OCI-LY3 (cell line): ENCODE results near the gene TNFRSF4.
A peak's percentile ranks its signal among the peaks of the same experiment; 100 is the strongest.

ENCODE experiments used
- H2AFZ ChIP-seq: fragments of 200-600, 300-600 bp; shearing (Covaris generic); 2 replicates; pipeline ENCODE4 v1.6.0; 2014; ENCODE audit warnings: antibody characterized with exemption, low read depth, low read length
- H3K27ac ChIP-seq: fragments of 200-600, 300-600 bp; sonication (generic); 2 replicates; pipeline ENCODE4 v1.5.1; 2014; ENCODE audit warnings: mild to moderate bottlenecking, low read length, moderate library complexity, mixed read lengths
- H3K27me3 ChIP-seq: fragments of 200-600, 300-600 bp; sonication (generic); 2 replicates; pipeline ENCODE4 v1.6.1; 2014; ENCODE audit warnings: low read depth, low read length, mixed read lengths
- H3K36me3 ChIP-seq: fragments of 200-600, 300-600 bp; sonication (generic); replicated peaks from 2 replicates; pipeline ENCODE3; 2014; ENCODE audit warnings: low read depth, low read length, mixed read lengths
- H3K4me1 ChIP-seq: fragments of 300-600, 200-600 bp; sonication (generic); 2 replicates; pipeline ENCODE4 v1.6.1; 2014; ENCODE audit warnings: low read length, mixed read lengths
- H3K4me2 ChIP-seq: fragments of 200-600, 300-600 bp; sonication (generic); 2 replicates; pipeline ENCODE4 v1.6.1; 2014; ENCODE audit warnings: low read length, mixed read lengths
- H3K4me3 ChIP-seq: fragments of 300-600, 200-600 bp; sonication (generic); 2 replicates; pipeline ENCODE4 v1.5.1; 2014; ENCODE audit warnings: antibody characterized with exemption, mild to moderate bottlenecking, low read length, moderate library complexity
- H3K79me2 ChIP-seq: fragments of 300-600, 200-600 bp; shearing (Covaris generic); 2 replicates; pipeline ENCODE4 v1.6.1; 2014; ENCODE audit warnings: mild to moderate bottlenecking, low read length, mixed read lengths
- H3K9ac ChIP-seq: fragments of 300-600, 200-600 bp; shearing (Covaris generic); 2 replicates; pipeline ENCODE4 v1.6.0; 2014; ENCODE audit warnings: mild to moderate bottlenecking, low read length, moderate library complexity
- H3K9me3 ChIP-seq: fragments of 200-600, 300-600 bp; shearing (Covaris generic); 2 replicates; pipeline ENCODE4 v1.6.1; 2014; ENCODE audit warnings: low read length, mixed read lengths; ENCODE audit not compliant: insufficient read depth
- H4K20me1 ChIP-seq: fragments of 200-600, 300-600 bp; sonication (generic); 2 replicates; pipeline ENCODE4 v1.6.1; 2016; ENCODE audit warnings: low read length, mixed read lengths; ENCODE audit not compliant: insufficient read depth
- CTCF ChIP-seq: fragments of 200-600, 300-600 bp; sonication (generic); IDR thresholded peaks from 2 replicates; pipeline ENCODE4 v1.5.1; 2014; ENCODE audit warnings: antibody characterized with exemption, low read length, low read depth
- EZH2phosphoT487 ChIP-seq: fragments of 200-600 bp; shearing (Covaris generic); IDR thresholded peaks from 2 replicates; pipeline ENCODE4 v1.6.1; 2018; ENCODE audit warnings: antibody characterized with exemption, mixed run types, low read depth

The TNFRSF4 gene

GRCh38 chr1:1171546-1172340 is 42.2 kb downstream of the TNFRSF4 start:
- Histone ChIP-seq H3K36me3 (no peaks in the 10 kb centered on the region), H3K9ac (peak overlapping the region; percentile 70; the same call in 1 of the 2 replicates), H3K79me2 (no peaks in the 10 kb centered on the region), H3K9me3 (no peaks in the 10 kb centered on the region), H3K4me3 (peak overlapping the region; percentile 78), H3K27me3 (peaks cover 29% of the 10 kb centered on the region), H3K4me1 (peaks cover 42% of the 10 kb centered on the region), H4K20me1 (no peaks in the 10 kb centered on the region), H3K27ac (peak overlapping the region; percentile 70), H3K4me2 (peak overlapping the region; percentile 97), H2AFZ (peak overlapping the region; percentile 73)
- TF ChIP-seq EZH2phosphoT487 (no peak), CTCF (no peak)

GRCh38 chr1:1171161-1171545 is 42.8 kb downstream of the TNFRSF4 start:
- peaks cover 29% of the 10 kb centered on the region for H3K27me3 ChIP-seq
- no peak for TF ChIP-seq CTCF
- TF ChIP-seq EZH2phosphoT487, result no peak
- peaks cover 42% of the 10 kb centered on the region for H3K4me1 ChIP-seq

GRCh38 chr1:1170215-1171091 is 43.5 kb downstream of the TNFRSF4 start:
- Histone ChIP-seq H3K9ac (peak overlapping the region; percentile 70), H4K20me1 (no peaks in the 10 kb centered on the region)
- no peak for TF ChIP-seq CTCF

More at GRCh38 chr1:1171161-1171545, 42.8 kb downstream of the TNFRSF4 start:
- peak overlapping the region; percentile 70 for H3K27ac ChIP-seq
- H3K4me3 ChIP-seq, result peak overlapping the region; percentile 78
- H3K36me3 ChIP-seq, result no peaks in the 10 kb centered on the region
- H3K9ac ChIP-seq, result peak overlapping the region; percentile 70
- H3K9me3 ChIP-seq, result no peaks in the 10 kb centered on the region
- H3K79me2 ChIP-seq, result no peaks in the 10 kb centered on the region
- no peaks in the 10 kb centered on the region for H4K20me1 ChIP-seq
- H3K4me2 ChIP-seq, result peak overlapping the region; percentile 97
- no peak overlapping the region for H2AFZ ChIP-seq

More at GRCh38 chr1:1170215-1171091, 43.5 kb downstream of the TNFRSF4 start:
- Histone ChIP-seq H3K27me3 (peaks cover 29% of the 10 kb centered on the region), H3K9me3 (no peaks in the 10 kb centered on the region), H3K4me1 (peaks cover 42% of the 10 kb centered on the region), H3K36me3 (no peaks in the 10 kb centered on the region), H3K79me2 (no peaks in the 10 kb centered on the region), H3K4me2 (peak overlapping the region; percentile 97), H2AFZ (no peak overlapping the region), H3K27ac (peak overlapping the region; percentile 70; the same call in 1 of the 2 replicates), H3K4me3 (peak overlapping the region; percentile 78)
